ENCODE measurements around the gene MCTP1.
A peak's percentile ranks its signal among the peaks of the same experiment; 100 is the strongest.

Gene MCTP1

GRCh38 chr5:95181644-95182043 is 103.2 kb downstream of the MCTP1 start:
- Histone ChIP-seq H3K9me3 (ENCODE audit: control insufficient read depth, insufficient read depth, low read length) (no peaks in the 10 kb centered on the region), H3K4me1 (ENCODE audit: insufficient read depth, low read length) (peaks cover 15% of the 10 kb centered on the region), H3K36me3 (ENCODE audit: insufficient read depth, low read length) (no peaks in the 10 kb centered on the region), H3K9ac (ENCODE audit: low read depth, low read length) (no peak overlapping the region)

- Histone ChIP-seq H3K9me3 (ENCODE audit: control insufficient read depth, insufficient read depth, low read length) (no peaks in the 10 kb centered on the region), H3K9ac (ENCODE audit: low read depth, low read length) (peak overlapping the region; percentile 19; the same call in 1 of the 2 replicates), H3K36me3 (ENCODE audit: insufficient read depth, low read length) (no peaks in the 10 kb centered on the region), H3K4me1 (ENCODE audit: insufficient read depth, low read length) (peaks cover 39% of the 10 kb centered on the region)
These were observed 106.7 kb downstream of the MCTP1 start for GRCh38 chr5:95178046-95178651.

GRCh38 chr5:95177456-95177855 is 107.4 kb downstream of the MCTP1 start:
- Histone ChIP-seq H3K9me3 (ENCODE audit: control insufficient read depth, insufficient read depth, low read length) (no peaks in the 10 kb centered on the region), H3K4me1 (ENCODE audit: insufficient read depth, low read length) (peaks cover 46% of the 10 kb centered on the region), H3K9ac (ENCODE audit: low read depth, low read length) (no peak overlapping the region), H3K36me3 (ENCODE audit: insufficient read depth, low read length) (no peaks in the 10 kb centered on the region)

- Histone ChIP-seq H3K9ac (ENCODE audit: low read depth, low read length) (no peak overlapping the region), H3K4me1 (ENCODE audit: insufficient read depth, low read length) (peaks cover 49% of the 10 kb centered on the region), H3K36me3 (ENCODE audit: insufficient read depth, low read length) (no peaks in the 10 kb centered on the region), H3K9me3 (ENCODE audit: control insufficient read depth, insufficient read depth, low read length) (no peaks in the 10 kb centered on the region)
These were observed 109.8 kb downstream of the MCTP1 start for GRCh38 chr5:95175106-95175505.

- Histone ChIP-seq H3K4me1 (ENCODE audit: insufficient read depth, low read length) (peaks cover 40% of the 10 kb centered on the region), H3K9ac (ENCODE audit: low read depth, low read length) (no peak overlapping the region), H3K9me3 (ENCODE audit: control insufficient read depth, insufficient read depth, low read length) (no peaks in the 10 kb centered on the region), H3K36me3 (ENCODE audit: insufficient read depth, low read length) (no peaks in the 10 kb centered on the region)
These were observed 112.2 kb downstream of the MCTP1 start for GRCh38 chr5:95172659-95173058.

GRCh38 chr5:95164861-95165260 is 120.0 kb downstream of the MCTP1 start:
- H3K4me1 ChIP-seq (ENCODE audit: insufficient read depth, low read length), result no peaks in the 10 kb centered on the region
- H3K9me3 ChIP-seq (ENCODE audit: control insufficient read depth, insufficient read depth, low read length), result no peaks in the 10 kb centered on the region
- H3K9ac ChIP-seq (ENCODE audit: low read depth, low read length), result no peak overlapping the region
- H3K36me3 ChIP-seq (ENCODE audit: insufficient read depth, low read length), result no peaks in the 10 kb centered on the region

- H3K9ac ChIP-seq (ENCODE audit: low read depth, low read length), result no peak overlapping the region
- H3K36me3 ChIP-seq (ENCODE audit: insufficient read depth, low read length), result no peaks in the 10 kb centered on the region
- no peaks in the 10 kb centered on the region for H3K9me3 ChIP-seq (ENCODE audit: control insufficient read depth, insufficient read depth, low read length)
- no peaks in the 10 kb centered on the region for H3K4me1 ChIP-seq (ENCODE audit: insufficient read depth, low read length)
These were observed 121.8 kb downstream of the MCTP1 start for GRCh38 chr5:95163079-95163478.

- Histone ChIP-seq H3K9ac (ENCODE audit: low read depth, low read length) (no peak overlapping the region), H3K36me3 (ENCODE audit: insufficient read depth, low read length) (no peaks in the 10 kb centered on the region), H3K4me1 (ENCODE audit: insufficient read depth, low read length) (no peaks in the 10 kb centered on the region), H3K9me3 (ENCODE audit: control insufficient read depth, insufficient read depth, low read length) (no peaks in the 10 kb centered on the region)
These were observed 122.5 kb downstream of the MCTP1 start for GRCh38 chr5:95162231-95162992.

- Histone ChIP-seq H3K9me3 (ENCODE audit: control insufficient read depth, insufficient read depth, low read length) (no peaks in the 10 kb centered on the region), H3K9ac (ENCODE audit: low read depth, low read length) (no peak overlapping the region), H3K4me1 (ENCODE audit: insufficient read depth, low read length) (no peaks in the 10 kb centered on the region), H3K36me3 (ENCODE audit: insufficient read depth, low read length) (no peaks in the 10 kb centered on the region)
These were observed 125.3 kb downstream of the MCTP1 start for GRCh38 chr5:95159603-95160002.

- no peak overlapping the region for H3K9ac ChIP-seq (ENCODE audit: low read depth, low read length)
- no peaks in the 10 kb centered on the region for H3K9me3 ChIP-seq (ENCODE audit: control insufficient read depth, insufficient read depth, low read length)
- no peaks in the 10 kb centered on the region for H3K4me1 ChIP-seq (ENCODE audit: insufficient read depth, low read length)
- H3K36me3 ChIP-seq (ENCODE audit: insufficient read depth, low read length), result no peaks in the 10 kb centered on the region
These were observed 129.0 kb downstream of the MCTP1 start for GRCh38 chr5:95155888-95156287.

- Histone ChIP-seq H3K9me3 (ENCODE audit: control insufficient read depth, insufficient read depth, low read length) (no peaks in the 10 kb centered on the region), H3K4me1 (ENCODE audit: insufficient read depth, low read length) (no peaks in the 10 kb centered on the region), H3K36me3 (ENCODE audit: insufficient read depth, low read length) (no peaks in the 10 kb centered on the region), H3K9ac (ENCODE audit: low read depth, low read length) (no peak overlapping the region)
These were observed 131.4 kb downstream of the MCTP1 start for GRCh38 chr5:95153511-95153910.

- Histone ChIP-seq H3K9ac (ENCODE audit: low read depth, low read length) (no peak overlapping the region), H3K9me3 (ENCODE audit: control insufficient read depth, insufficient read depth, low read length) (peaks cover 4% of the 10 kb centered on the region; the same call in 1 of the 2 replicates), H3K4me1 (ENCODE audit: insufficient read depth, low read length) (no peaks in the 10 kb centered on the region), H3K36me3 (ENCODE audit: insufficient read depth, low read length) (no peaks in the 10 kb centered on the region)
These were observed 132.4 kb downstream of the MCTP1 start for GRCh38 chr5:95152535-95152934.

- H3K36me3 ChIP-seq (ENCODE audit: insufficient read depth, low read length), result no peaks in the 10 kb centered on the region
- no peaks in the 10 kb centered on the region for H3K4me1 ChIP-seq (ENCODE audit: insufficient read depth, low read length)
- H3K9ac ChIP-seq (ENCODE audit: low read depth, low read length), result no peak overlapping the region
- peaks cover 4% of the 10 kb centered on the region; the same call in 1 of the 2 replicates for H3K9me3 ChIP-seq (ENCODE audit: control insufficient read depth, insufficient read depth, low read length)
These were observed 132.8 kb downstream of the MCTP1 start for GRCh38 chr5:95152131-95152530.

- no peaks in the 10 kb centered on the region for H3K36me3 ChIP-seq (ENCODE audit: insufficient read depth, low read length)
- no peaks in the 10 kb centered on the region for H3K4me1 ChIP-seq (ENCODE audit: insufficient read depth, low read length)
- H3K9ac ChIP-seq (ENCODE audit: low read depth, low read length), result no peak overlapping the region
- H3K9me3 ChIP-seq (ENCODE audit: control insufficient read depth, insufficient read depth, low read length), result peaks cover 4% of the 10 kb centered on the region; the same call in 1 of the 2 replicates
These were observed 133.2 kb downstream of the MCTP1 start for GRCh38 chr5:95151694-95152093.

GRCh38 chr5:95149387-95149786 is 135.5 kb downstream of the MCTP1 start:
- no peaks in the 10 kb centered on the region for H3K4me1 ChIP-seq (ENCODE audit: insufficient read depth, low read length)
- peaks cover 4% of the 10 kb centered on the region for H3K9me3 ChIP-seq (ENCODE audit: control insufficient read depth, insufficient read depth, low read length)
- H3K36me3 ChIP-seq (ENCODE audit: insufficient read depth, low read length), result no peaks in the 10 kb centered on the region
- no peak overlapping the region for H3K9ac ChIP-seq (ENCODE audit: low read depth, low read length)

Data from ES-I3 (cell line).